ENCODE results near the gene WDR11. TPM values are rescaled to one million over a fixed set of nuclear protein-coding genes. Genes with fewer than 3 reads are reported as not detected.

WDR11 gene
- total and polyA plus RNA-seq, 2 donors from 2014 or later: 20.5 to 60.8 TPM

GRCh38 chr10:120861178-120861855, 10.2 kb downstream of the WDR11 start:
- Histone ChIP-seq H3K36me3 (ENCODE audit: control insufficient read depth in 2 of 3, insufficient read depth in 3 of 3, low read length in 3 of 3) (peaks cover 6 to 39% (median 12%) of the 10 kb centered on the region in 3 donors), H3K9me3 (ENCODE audit: control insufficient read depth in 2 of 3, insufficient read depth in 1 of 3, low read length in 3 of 3) (no peaks in the 10 kb centered on the region), H3K27ac (ENCODE audit: low read depth in 2 of 2, low read length in 2 of 2) (no peak overlapping the region), H3K4me3 (ENCODE audit: low read length in 3 of 3) (no peak overlapping the region), H3K4me1 (ENCODE audit: control insufficient read depth in 2 of 3, insufficient read depth in 2 of 3, low read depth in 1 of 3, low read length in 3 of 3) (no peaks in the 10 kb centered on the region), H3K9ac (ENCODE audit: low read length in 3 of 3) (no peak overlapping the region), H3K27me3 (ENCODE audit: control insufficient read depth, insufficient read depth, low read length) (no peaks in the 10 kb centered on the region)
- FAIRE-seq: no peak
- DNase-seq: no peak
- intact Hi-C loops (cut with DNase I): no loop called here
- no peak for TF ChIP-seq CTCF (IDR thresholded peaks at IDR 0.05; ENCODE audit: borderline replicate concordance, extremely low read depth, insufficient read depth)

GRCh38 chr10:120873741-120874140, 22.6 kb downstream of the WDR11 start:
- TF ChIP-seq CTCF (IDR thresholded peaks at IDR 0.05; ENCODE audit: borderline replicate concordance, extremely low read depth, insufficient read depth): no peak
- no peak overlapping the region for H3K27ac ChIP-seq (ENCODE audit: low read depth in 2 of 2, low read length in 2 of 2)
- intact Hi-C loops (cut with DNase I): no loop called here
- H3K4me3 ChIP-seq (ENCODE audit: low read length in 3 of 3): no peak overlapping the region
- peaks cover 0 to 24% (median 16%) of the 10 kb centered on the region in 3 donors for H3K36me3 ChIP-seq (ENCODE audit: control insufficient read depth in 2 of 3, insufficient read depth in 3 of 3, low read length in 3 of 3)
- FAIRE-seq (no peak), DNase-seq (no peak)
- H3K9ac ChIP-seq (ENCODE audit: low read length in 3 of 3): no peak overlapping the region
- H3K9me3 ChIP-seq (ENCODE audit: control insufficient read depth in 2 of 3, insufficient read depth in 1 of 3, low read length in 3 of 3): no peaks in the 10 kb centered on the region
- H3K27me3 ChIP-seq (ENCODE audit: control insufficient read depth, insufficient read depth, low read length): no peaks in the 10 kb centered on the region
- no peaks in the 10 kb centered on the region for H3K4me1 ChIP-seq (ENCODE audit: control insufficient read depth in 2 of 3, insufficient read depth in 2 of 3, low read depth in 1 of 3, low read length in 3 of 3)

DNA sequence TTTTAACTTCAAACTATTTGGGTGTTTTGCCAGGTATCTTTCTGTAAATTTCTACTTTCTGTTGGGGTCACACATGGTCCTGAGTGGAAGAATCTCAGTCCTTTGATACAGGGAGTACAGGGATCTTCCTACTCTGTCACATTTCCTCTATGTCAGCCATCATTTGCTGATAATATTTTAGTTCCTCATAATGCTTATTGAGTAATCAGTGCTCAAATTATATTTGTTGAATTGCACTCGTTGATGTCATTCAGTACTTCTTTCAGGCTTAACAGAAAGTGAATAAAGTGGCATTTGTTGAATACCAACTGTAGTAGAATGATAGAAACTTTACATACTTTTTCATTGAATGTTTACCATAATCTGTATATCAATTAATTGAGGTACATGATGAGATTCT, 31.9 kb downstream of the WDR11 start:
- H3K4me3 ChIP-seq (ENCODE audit: low read length in 3 of 3): no peak overlapping the region
- H3K27me3 ChIP-seq (ENCODE audit: control insufficient read depth, insufficient read depth, low read length): no peaks in the 10 kb centered on the region
- no peak overlapping the region for H3K9ac ChIP-seq (ENCODE audit: low read length in 3 of 3)
- DNase-seq (no peak), FAIRE-seq (no peak)
- H3K9me3 ChIP-seq (ENCODE audit: control insufficient read depth in 2 of 3, insufficient read depth in 1 of 3, low read length in 3 of 3): no peaks in the 10 kb centered on the region
- peaks cover 8 to 36% (median 12%) of the 10 kb centered on the region in 3 donors for H3K36me3 ChIP-seq (ENCODE audit: control insufficient read depth in 2 of 3, insufficient read depth in 3 of 3, low read length in 3 of 3)
- intact Hi-C loops (cut with DNase I): no loop called here
- H3K4me1 ChIP-seq (ENCODE audit: control insufficient read depth in 2 of 3, insufficient read depth in 2 of 3, low read depth in 1 of 3, low read length in 3 of 3): no peaks in the 10 kb centered on the region
- H3K27ac ChIP-seq (ENCODE audit: low read depth in 2 of 2, low read length in 2 of 2): no peak overlapping the region
- no peak for TF ChIP-seq CTCF (IDR thresholded peaks at IDR 0.05; ENCODE audit: borderline replicate concordance, extremely low read depth, insufficient read depth)

Measured in kidney (tissue), 14 donors.